Activated CD4-positive, alpha-beta memory T cell treated with anti-CD3 and anti-CD28 coated beads, Interleukin-2, amount 10 ng/mL, durations not matched to agents 7 days and 5 days (primary cell): Measurements from ENCODE around the gene ASPN. TPM values are rescaled to one million over a fixed set of nuclear protein-coding genes. Genes with fewer than 3 reads are reported as not detected.
A peak's percentile ranks its signal among the peaks of the same experiment; 100 is the strongest.

Source experiments
- CTCF ChIA-PET: fragments of 350-600 bp; sonication (Branson Sonifier 250); formaldehyde crosslinking; loops from one replicate; lab custom pipeline; 2021; ENCODE audit warnings: antibody characterized with exemption, inconsistent platforms; lab: Charles Lee
- POLR2A ChIA-PET: fragments of 350-600 bp; sonication (Branson Sonifier 250); formaldehyde crosslinking; loops from one replicate; lab custom pipeline; 2021; ENCODE audit warnings: antibody characterized with exemption; lab: Charles Lee
- DNase-seq: peaks from one replicate; pipeline ENCODE4 v3.0.0-alpha.2; 2020
- H3K27ac Mint-ChIP-seq: one replicate; pipeline ENCODE4 v1.8.0; 2021; ENCODE audit warnings: mild to moderate bottlenecking, mixed read lengths
- H3K27me3 Mint-ChIP-seq: one replicate; pipeline ENCODE4 v1.8.0; 2021; ENCODE audit warnings: mixed read lengths
- H3K36me3 Mint-ChIP-seq: one replicate; pipeline ENCODE4 v1.8.0; 2021; ENCODE audit warnings: low read depth, mixed read lengths
- H3K4me1 Mint-ChIP-seq: one replicate; pipeline ENCODE4 v1.8.0; 2021; ENCODE audit warnings: mixed read lengths
- H3K4me3 Mint-ChIP-seq: one replicate; pipeline ENCODE4 v1.8.0; 2021; ENCODE audit warnings: mild to moderate bottlenecking, mixed read lengths
- H3K9me3 Mint-ChIP-seq: one replicate; pipeline ENCODE4 v1.8.0; 2021; ENCODE audit warnings: mixed read lengths
- total RNA-seq, 2 experiments: library from RNA; stranded (reverse); gene quantifications; one replicate each; pipeline ENCODE4 v1.2.3, GENCODE V29; 2021

The ASPN gene
- total RNA-seq, 2 experiments from 2014 or later = not detected

DNA sequence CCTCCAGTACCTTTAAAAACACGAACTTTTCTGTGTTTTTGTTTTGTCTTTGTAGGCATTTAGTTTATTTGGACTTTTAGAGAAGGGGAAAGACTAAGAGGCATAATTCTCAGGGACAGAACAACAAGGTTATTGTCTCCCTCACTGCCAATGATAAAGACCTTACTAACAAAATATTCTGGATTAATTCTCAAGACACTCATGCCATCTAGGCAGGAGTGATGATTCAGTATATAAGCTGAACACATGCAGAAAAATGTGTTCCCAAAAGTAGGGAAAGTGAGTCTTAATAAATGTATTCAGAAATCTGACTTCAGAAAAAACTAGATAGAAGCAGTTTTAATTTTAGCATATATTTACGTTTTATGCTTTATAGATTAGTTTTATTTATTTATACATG is 17.4 kb upstream of the ASPN start:
- Mint-ChIP-seq H3K4me3 (no peak overlapping the region), H3K27ac (no peak overlapping the region), H3K4me1 (no peaks in the 10 kb centered on the region), H3K36me3 (no peaks in the 10 kb centered on the region), H3K27me3 (no peaks in the 10 kb centered on the region), H3K9me3 (no peaks in the 10 kb centered on the region)
- ChIA-PET CTCF (no interaction called here), POLR2A (no interaction called here)
- no peak for DNase-seq

DNA sequence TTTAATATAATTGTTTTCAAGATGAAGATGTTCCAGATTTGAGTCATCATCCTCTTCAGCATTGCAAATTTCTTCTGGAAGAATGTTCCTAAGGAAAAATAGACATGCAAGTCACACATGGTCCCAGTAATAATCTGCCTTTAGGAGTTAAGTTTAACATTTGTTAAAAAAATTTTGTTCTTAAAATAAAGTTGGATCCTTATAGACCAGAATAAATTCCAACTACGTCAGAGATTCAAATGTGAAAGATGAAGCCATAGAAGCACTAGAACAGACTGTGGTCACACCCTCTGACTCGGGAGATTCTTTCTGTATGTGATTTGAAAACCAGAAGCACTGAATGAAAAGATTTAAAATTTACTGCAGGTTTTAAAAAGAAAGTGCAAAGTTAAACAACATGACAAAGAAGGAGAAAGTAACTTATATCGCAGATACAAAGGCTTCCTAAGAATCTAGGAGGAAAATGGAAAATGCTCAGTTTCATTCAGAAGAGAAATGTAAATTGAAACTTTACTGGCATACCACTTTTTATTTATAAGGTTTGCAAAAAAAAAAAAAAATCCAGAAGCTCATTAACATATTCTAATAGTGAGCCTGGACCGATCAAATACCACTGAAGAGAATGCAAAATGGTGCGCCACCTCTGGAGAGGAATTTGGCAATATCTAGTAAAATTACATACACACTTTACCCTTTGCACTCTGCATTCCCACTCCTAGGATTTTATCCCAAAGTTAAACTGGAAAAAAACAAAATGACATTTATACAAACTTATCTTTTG is 14.3 kb upstream of the ASPN start:
- Mint-ChIP-seq H3K36me3 (no peaks in the 10 kb centered on the region), H3K27ac (no peak overlapping the region), H3K4me3 (no peak overlapping the region), H3K27me3 (no peaks in the 10 kb centered on the region), H3K9me3 (no peaks in the 10 kb centered on the region), H3K4me1 (no peaks in the 10 kb centered on the region)
- ChIA-PET CTCF (interaction anchor here (1.0 kb wide), 1 partner anchor 20 kb away, joined by 3 read pairs; no protein-coding TSS in a partner anchor), POLR2A (no interaction called here)
- DNase-seq = no peak

DNA sequence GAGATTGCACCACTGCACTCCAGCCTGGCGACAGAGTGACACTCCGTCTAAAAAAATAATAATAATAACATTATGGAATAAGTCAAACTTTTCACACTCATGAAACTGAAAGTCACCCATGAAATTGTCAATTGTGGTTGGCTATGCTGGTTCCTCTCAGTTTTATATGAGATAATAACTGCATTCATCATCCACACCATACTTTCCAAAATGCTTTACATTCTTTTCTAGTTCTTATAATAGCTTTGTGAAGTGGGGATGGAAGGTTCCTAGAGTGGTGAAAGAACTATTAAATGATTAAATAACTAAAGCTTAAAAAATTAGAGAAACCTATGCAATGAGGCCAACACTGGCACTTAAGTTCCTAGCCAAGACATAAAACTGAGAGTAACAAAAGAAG is 12.6 kb upstream of the ASPN start:
- H3K4me1 Mint-ChIP-seq = peaks cover 3% of the 10 kb centered on the region
- no peak overlapping the region for H3K27ac Mint-ChIP-seq
- H3K9me3 Mint-ChIP-seq = no peaks in the 10 kb centered on the region
- no peaks in the 10 kb centered on the region for H3K27me3 Mint-ChIP-seq
- POLR2A ChIA-PET = interaction anchor here (1.4 kb wide), 1 partner anchor 169 kb away, joined by 3 read pairs; the partner anchor contains the start of gene CENPP
- no peaks in the 10 kb centered on the region for H3K36me3 Mint-ChIP-seq
- H3K4me3 Mint-ChIP-seq = no peak overlapping the region
- CTCF ChIA-PET = no interaction called here
- DNase-seq = no peak

DNA sequence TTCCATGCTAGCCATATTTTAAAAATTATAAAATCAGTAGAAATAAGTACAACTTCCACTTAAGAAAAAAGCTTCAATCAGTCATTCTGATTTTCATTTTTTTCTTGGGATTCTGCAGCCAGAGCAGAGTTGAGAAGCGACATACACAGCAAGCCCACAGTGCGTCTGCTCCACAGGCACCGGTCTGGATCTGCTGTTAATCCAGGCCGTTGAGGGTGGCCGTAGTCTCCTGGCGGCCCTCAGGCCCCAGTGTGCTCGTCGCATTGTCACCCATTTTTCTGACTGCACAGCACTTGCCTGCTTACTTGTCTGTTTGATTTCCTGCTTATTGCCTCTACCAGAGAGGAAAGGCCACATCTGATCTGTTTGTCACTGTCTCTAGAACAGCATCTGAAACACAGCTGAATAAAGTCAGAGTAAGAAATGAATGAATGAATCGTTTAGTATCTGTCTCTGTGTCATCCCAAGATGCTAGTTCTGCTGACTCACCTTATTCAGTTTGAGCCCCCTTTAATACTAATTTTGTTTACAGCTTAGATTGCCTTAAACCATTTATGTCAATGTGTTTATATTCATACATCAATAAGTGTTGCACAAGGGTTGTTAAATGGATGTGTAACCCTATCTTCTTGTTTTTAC is 11.6 kb upstream of the ASPN start:
- CTCF ChIA-PET = no interaction called here

DNA sequence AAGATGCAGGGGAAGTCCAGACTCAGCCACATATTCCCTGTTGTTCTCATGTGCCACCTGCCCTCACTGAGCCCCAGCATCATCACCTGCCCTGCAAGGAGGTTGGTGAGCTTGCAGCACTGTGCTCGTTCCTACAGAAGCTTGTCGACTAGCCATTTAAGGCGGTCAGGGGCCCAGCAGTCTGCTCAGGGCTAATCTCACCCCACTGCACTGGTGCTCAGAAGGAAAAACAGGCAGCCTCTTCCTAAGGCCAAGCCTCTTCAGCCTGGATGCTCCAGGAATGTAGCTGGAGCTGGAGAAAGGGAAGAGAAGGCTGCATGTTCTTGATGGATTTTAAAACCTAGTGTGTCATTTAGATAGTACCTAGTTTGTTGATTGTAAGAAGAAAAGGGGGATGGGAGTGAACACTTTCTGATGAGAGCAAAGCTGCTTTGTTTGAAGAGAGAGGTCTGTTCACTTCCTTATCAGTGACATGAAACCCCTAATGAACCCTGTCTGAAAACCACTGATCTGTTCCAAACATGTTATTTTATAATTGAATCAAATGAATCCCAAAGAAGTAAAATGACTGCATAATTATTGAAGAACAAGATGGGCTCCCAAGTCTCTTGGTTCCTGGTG is 10.6 kb upstream of the ASPN start:
- Mint-ChIP-seq H3K36me3 (no peaks in the 10 kb centered on the region), H3K27me3 (no peaks in the 10 kb centered on the region)
- CTCF ChIA-PET = no interaction called here

More for the DNA sequence above, 11.6 kb upstream of the ASPN start:
- no peak overlapping the region for H3K27ac Mint-ChIP-seq
- no peaks in the 10 kb centered on the region for H3K36me3 Mint-ChIP-seq
- POLR2A ChIA-PET = no interaction called here
- H3K27me3 Mint-ChIP-seq = no peaks in the 10 kb centered on the region
- no peak overlapping the region for H3K4me3 Mint-ChIP-seq
- no peaks in the 10 kb centered on the region for H3K9me3 Mint-ChIP-seq
- no peak for DNase-seq
- H3K4me1 Mint-ChIP-seq = peaks cover 3% of the 10 kb centered on the region

DNA sequence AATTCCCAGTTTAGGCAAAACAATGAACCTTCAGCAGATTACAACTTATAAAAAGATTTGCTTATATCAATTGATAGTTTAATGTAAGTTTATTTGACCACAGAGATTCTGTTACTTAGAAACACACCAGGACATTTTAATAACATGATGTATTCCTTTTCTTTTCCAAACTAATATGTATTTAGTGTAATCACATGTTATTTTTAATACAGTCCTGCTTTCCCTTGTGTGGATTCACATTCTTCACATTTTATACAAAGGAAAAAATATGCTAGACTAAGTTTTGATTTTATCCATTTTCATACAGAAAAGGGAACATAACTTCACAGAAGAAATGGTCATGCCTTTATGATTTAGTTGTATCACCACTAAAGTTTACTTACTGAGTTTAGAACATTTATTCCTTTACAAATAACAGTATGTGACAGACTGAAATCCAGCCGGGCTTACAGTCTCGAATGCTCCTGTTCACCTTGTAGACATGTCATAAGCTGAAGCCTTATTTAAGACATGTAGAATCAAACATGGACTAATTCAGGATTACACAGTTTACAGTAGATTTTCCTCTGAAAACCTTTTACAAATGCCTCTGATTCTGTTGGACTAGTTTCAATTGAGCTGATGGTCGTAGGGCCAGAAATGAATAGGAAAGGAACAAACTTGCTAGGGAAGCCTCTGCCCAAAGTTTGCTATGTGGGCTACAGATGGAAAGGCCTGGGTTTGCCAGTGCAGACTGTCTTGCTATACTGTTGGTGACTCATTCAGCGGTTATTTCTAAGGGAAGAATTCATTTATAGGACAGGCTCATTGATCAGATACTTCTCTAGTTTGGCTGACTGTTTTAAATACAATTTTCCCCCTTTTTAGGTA is 6.6 kb upstream of the ASPN start:
- POLR2A ChIA-PET = no interaction called here
- DNase-seq = no peak
- Mint-ChIP-seq H3K9me3 (no peaks in the 10 kb centered on the region), H3K4me1 (peaks cover 3% of the 10 kb centered on the region), H3K4me3 (no peak overlapping the region), H3K36me3 (no peaks in the 10 kb centered on the region), H3K27ac (no peak overlapping the region), H3K27me3 (no peaks in the 10 kb centered on the region)
- CTCF ChIA-PET = no interaction called here

More for the DNA sequence above, 10.6 kb upstream of the ASPN start:
- Mint-ChIP-seq H3K27ac (no peak overlapping the region), H3K4me3 (no peak overlapping the region), H3K9me3 (no peaks in the 10 kb centered on the region), H3K4me1 (peaks cover 3% of the 10 kb centered on the region)
- no peak for DNase-seq
- POLR2A ChIA-PET = no interaction called here

DNA sequence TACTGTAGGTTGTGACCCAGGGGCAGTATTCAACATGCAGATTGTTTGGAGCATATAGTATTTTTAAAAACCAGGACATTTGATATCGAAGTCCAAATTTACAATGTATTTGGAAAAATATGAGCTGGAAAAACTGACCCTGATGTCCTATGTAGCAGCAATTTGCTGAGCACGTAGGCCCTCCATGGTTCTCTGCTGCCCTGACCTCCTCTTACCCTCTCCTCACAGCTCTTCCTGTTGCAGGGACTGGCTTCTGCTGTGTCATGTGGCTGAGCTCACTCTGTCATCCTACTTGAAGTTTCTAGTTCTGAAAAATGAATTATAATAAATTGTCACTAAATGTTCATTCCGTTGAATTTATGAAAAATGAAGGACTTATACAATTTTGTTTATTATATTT is 4.1 kb upstream of the ASPN start:
- Mint-ChIP-seq H3K9me3 (no peaks in the 10 kb centered on the region), H3K27me3 (no peaks in the 10 kb centered on the region), H3K27ac (no peak overlapping the region), H3K36me3 (no peaks in the 10 kb centered on the region), H3K4me3 (no peak overlapping the region), H3K4me1 (peaks cover 3% of the 10 kb centered on the region)
- CTCF ChIA-PET = interaction anchor here (0.7 kb wide), 1 partner anchor 346 kb away, joined by 4 read pairs; no protein-coding TSS in a partner anchor
- no peak for DNase-seq
- POLR2A ChIA-PET = no interaction called here

DNA sequence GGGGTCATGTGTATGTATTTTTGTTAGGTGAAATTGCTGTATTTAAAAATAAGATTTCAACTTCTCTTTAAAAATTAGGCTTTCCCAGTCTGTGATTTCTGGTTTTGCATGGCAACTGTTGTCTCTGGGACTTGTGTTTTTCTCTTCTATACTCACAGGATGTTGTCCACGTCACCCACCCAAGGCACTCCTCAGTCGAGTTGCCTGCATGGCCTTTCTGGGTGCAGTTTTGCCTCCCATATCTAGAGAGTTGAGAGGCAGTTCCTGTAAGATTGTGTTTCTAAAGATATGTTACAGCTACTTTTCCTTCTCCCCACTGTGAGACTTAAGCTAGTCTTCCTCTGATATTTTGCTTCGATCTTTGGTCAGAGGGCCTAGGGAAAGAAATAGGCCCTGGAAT is 2.3 kb upstream of the ASPN start:
- Mint-ChIP-seq H3K27me3 (no peaks in the 10 kb centered on the region), H3K4me1 (peaks cover 8% of the 10 kb centered on the region), H3K27ac (no peak overlapping the region), H3K4me3 (no peak overlapping the region), H3K9me3 (no peaks in the 10 kb centered on the region), H3K36me3 (no peaks in the 10 kb centered on the region)
- CTCF ChIA-PET = no interaction called here
- POLR2A ChIA-PET = no interaction called here
- DNase-seq = no peak

DNA sequence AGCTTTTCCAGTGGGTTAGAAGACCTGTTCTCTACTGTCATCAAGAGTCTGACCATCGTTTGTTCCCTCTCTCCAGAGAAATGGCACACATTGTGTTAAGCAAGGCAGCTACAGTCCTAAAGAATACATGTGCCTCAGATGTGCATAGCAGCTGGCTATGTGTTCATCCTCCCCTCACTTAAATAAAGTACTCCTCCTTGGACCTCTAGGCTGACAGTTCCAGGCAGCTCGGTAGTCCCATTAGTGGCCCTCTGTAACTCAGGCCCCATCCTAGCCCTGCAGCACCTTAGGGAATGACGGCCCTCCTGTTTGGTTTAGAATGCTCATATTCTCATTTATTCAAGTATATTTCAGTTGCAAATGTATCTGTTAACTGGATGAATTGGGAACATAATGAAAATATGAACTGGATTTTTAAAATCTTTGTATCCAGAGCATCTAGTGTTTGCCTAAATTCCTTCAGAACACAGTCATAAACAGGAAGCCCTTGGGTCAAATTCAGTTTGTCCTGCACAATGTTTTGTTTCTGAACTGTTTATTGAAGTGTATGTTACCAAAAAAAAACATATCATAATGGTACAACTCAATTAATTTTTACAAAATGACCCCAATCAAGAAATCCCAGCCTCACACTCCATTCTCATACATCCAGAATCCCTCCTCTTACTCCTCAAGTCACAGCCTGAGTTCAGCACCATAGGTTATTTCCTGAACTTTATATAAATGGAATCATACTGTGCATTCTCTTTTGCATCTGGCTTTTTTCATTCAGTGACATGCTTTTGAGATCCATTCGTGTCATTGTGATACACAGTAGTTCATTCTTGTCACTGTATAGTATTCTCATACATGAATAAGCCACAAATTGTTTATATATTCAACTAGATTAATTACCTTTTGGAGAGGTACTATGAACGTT is 1.6 kb upstream of the ASPN start:
- no peaks in the 10 kb centered on the region for H3K9me3 Mint-ChIP-seq
- no peak overlapping the region for H3K27ac Mint-ChIP-seq
- H3K36me3 Mint-ChIP-seq = no peaks in the 10 kb centered on the region
- ChIA-PET CTCF (no interaction called here), POLR2A (no interaction called here)
- H3K27me3 Mint-ChIP-seq = no peaks in the 10 kb centered on the region
- peaks cover 8% of the 10 kb centered on the region for H3K4me1 Mint-ChIP-seq
- no peak overlapping the region for H3K4me3 Mint-ChIP-seq
- DNase-seq = no peak

DNA sequence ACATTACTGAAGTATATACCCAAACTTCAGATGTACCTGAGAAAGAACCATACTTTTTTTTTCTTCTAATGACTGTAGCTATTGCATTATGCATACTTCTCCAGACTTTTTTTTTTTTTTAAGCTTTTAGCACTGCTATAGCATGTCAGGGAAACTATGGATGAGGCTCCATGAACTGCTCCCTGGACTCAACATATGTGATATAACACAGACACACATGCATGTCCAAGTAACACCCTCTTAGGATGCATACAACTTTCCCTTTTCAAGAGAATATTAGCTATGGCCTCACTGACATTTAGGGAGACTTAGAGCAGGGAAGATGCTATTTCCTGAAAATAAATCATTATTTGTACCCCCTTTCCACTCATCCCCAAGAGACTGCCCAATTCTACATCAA is 499 bp upstream of the ASPN start:
- H3K36me3 Mint-ChIP-seq = no peaks in the 10 kb centered on the region
- peaks cover 8% of the 10 kb centered on the region for H3K4me1 Mint-ChIP-seq
- H3K27me3 Mint-ChIP-seq = no peaks in the 10 kb centered on the region
- CTCF ChIA-PET = no interaction called here
- H3K4me3 Mint-ChIP-seq = no peak overlapping the region
- DNase-seq = no peak
- no peak overlapping the region for H3K27ac Mint-ChIP-seq
- POLR2A ChIA-PET = no interaction called here
- H3K9me3 Mint-ChIP-seq = no peaks in the 10 kb centered on the region

DNA sequence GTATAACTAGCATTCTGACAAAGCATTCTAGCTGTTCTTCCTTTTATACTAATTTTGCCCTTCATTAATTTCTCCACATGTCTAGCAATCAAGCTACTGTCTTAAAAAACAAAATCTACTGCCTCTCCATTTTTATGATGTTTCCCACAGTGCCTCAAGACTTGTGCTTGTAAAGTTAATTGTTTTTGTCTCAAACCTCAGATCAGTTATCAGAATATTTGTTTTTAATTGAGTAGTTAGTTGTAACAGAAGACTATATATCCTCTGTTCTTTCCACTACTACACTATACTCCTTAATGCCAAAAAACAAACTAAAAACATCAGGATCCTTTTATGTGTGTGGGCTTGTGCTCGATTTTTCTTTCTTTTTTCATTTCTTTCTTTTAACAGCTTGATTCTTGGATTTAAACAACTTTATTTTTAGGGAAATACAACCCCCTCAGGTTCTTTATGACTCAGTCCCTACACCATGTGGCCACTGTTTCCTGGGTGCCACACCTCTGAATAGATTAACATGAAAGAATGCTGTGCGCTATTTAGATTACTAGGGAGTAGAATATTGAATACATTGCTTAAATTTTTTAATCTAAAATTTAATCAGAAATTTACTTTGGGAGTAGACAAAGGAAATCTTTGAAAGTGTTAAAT is 1.2 kb downstream of the ASPN start:
- H3K4me3 Mint-ChIP-seq = no peak overlapping the region
- H3K27ac Mint-ChIP-seq = peak overlapping the region; percentile 48

More for the DNA sequence above, 1.2 kb downstream of the ASPN start:
- no peak for DNase-seq
- Mint-ChIP-seq H3K36me3 (no peaks in the 10 kb centered on the region), H3K27me3 (no peaks in the 10 kb centered on the region), H3K9me3 (no peaks in the 10 kb centered on the region), H3K4me1 (peaks cover 8% of the 10 kb centered on the region)
- POLR2A ChIA-PET = interaction anchor here (0.7 kb wide), 1 partner anchor 189 kb away, joined by 3 read pairs; no protein-coding TSS in a partner anchor
- CTCF ChIA-PET = interaction anchor here (0.7 kb wide), 1 partner anchor 981 kb away, joined by 3 read pairs; no protein-coding TSS in a partner anchor
